HepG2 (cell line): ENCODE measurements around the gene TUBB4A. TPM values are rescaled to one million over a fixed set of nuclear protein-coding genes. Genes with fewer than 3 reads are reported as not detected.

Experiments
- ATAD3A ChIP-seq: sonication (generic); formaldehyde crosslinking; IDR thresholded peaks from 2 replicates; pipeline ENCODE4 v1.4.0; 2020; ENCODE audit warnings: missing genetic modification reagents
- BRCA1 ChIP-seq: sonication (generic); formaldehyde crosslinking; IDR thresholded peaks from 2 replicates; pipeline ENCODE4 v1.4.0; 2020; ENCODE audit warnings: missing genetic modification reagents
- CC2D1A ChIP-seq: sonication (generic); formaldehyde crosslinking; IDR thresholded peaks from 2 replicates; pipeline ENCODE4 v1.8.1; 2023; ENCODE audit warnings: mild to moderate bottlenecking, missing genetic modification reagents
- CEBPB ChIP-seq: IDR thresholded peaks from 2 replicates; pipeline ENCODE4 v1.6.1; 2011; ENCODE audit warnings: low read depth, low read length, improper control_type of control experiment, borderline replicate concordance
- DMTF1 ChIP-seq: sonication (generic); formaldehyde crosslinking; IDR thresholded peaks from 2 replicates; pipeline ENCODE4 v1.4.0; 2020; ENCODE audit warnings: mild to moderate bottlenecking, missing genetic modification reagents
- DRAP1 ChIP-seq: IDR thresholded peaks from 2 replicates; pipeline ENCODE4 v1.6.1; 2016; ENCODE audit warnings: missing genetic modification reagents, missing compliant biosample characterization
- ELF3 ChIP-seq: IDR thresholded peaks from 2 replicates; pipeline ENCODE4 v1.6.1; 2016; ENCODE audit warnings: missing genetic modification reagents, missing compliant biosample characterization
- FOXK2 ChIP-seq: fragments of 450-650 bp; IDR thresholded peaks from 2 replicates; pipeline ENCODE4 v1.6.1; 2016
- HMG20B ChIP-seq: conservative IDR thresholded peaks from 2 replicates; pipeline ENCODE4 v1.6.1; 2016; ENCODE audit warnings: missing genetic modification reagents, missing compliant biosample characterization
- IRF2 ChIP-seq: IDR thresholded peaks from 2 replicates; pipeline ENCODE4 v1.6.1; 2018; ENCODE audit warnings: missing genetic modification reagents, missing compliant biosample characterization
- NR0B2 ChIP-seq: sonication (generic); formaldehyde crosslinking; IDR thresholded peaks from 2 replicates; pipeline ENCODE4 v1.4.0; 2020; ENCODE audit warnings: mild to moderate bottlenecking, missing genetic modification reagents
- PCBP2 ChIP-seq: fragments of 200-400 bp; formaldehyde crosslinking; optimal IDR thresholded peaks from 2 replicates; pipeline ENCODE3; 2018; ENCODE audit warnings: low read length, low read depth; ENCODE audit not compliant: poor library complexity, severe bottlenecking
- PREB ChIP-seq: sonication (generic); formaldehyde crosslinking; IDR thresholded peaks from 2 replicates; pipeline ENCODE4 v1.4.0; 2020; ENCODE audit warnings: missing genetic modification reagents
- RXRB ChIP-seq: IDR thresholded peaks from 2 replicates; pipeline ENCODE4 v1.6.1; 2016; ENCODE audit warnings: borderline replicate concordance, missing genetic modification reagents, missing compliant biosample characterization
- SNRNP70 ChIP-seq: fragments of 200-400 bp; formaldehyde crosslinking; IDR thresholded peaks from 2 replicates; pipeline ENCODE4 v1.6.1; 2017; ENCODE audit warnings: mild to moderate bottlenecking, low read depth, low read length, moderate library complexity
- SP5 ChIP-seq: IDR thresholded peaks from 2 replicates; pipeline ENCODE4 v1.6.1; 2016; ENCODE audit warnings: low read depth, borderline replicate concordance
- SRSF9 ChIP-seq: fragments of 200-400 bp; formaldehyde crosslinking; IDR thresholded peaks from 2 replicates; pipeline ENCODE4 v1.6.1; 2018; ENCODE audit warnings: borderline replicate concordance, mild to moderate bottlenecking, low read depth, low read length; ENCODE audit not compliant: insufficient read depth, poor library complexity, severe bottlenecking
- ZFP36 ChIP-seq: fragments of 150-350 bp; IDR thresholded peaks from 2 replicates; pipeline ENCODE4 v1.6.1; 2018; ENCODE audit warnings: borderline replicate concordance, low read length, low read depth; ENCODE audit not compliant: partially characterized antibody
- ZFX ChIP-seq: sonication (generic); formaldehyde crosslinking; IDR thresholded peaks from 2 replicates; pipeline ENCODE4 v1.4.0; 2020; ENCODE audit warnings: mild to moderate bottlenecking, low read depth, missing genetic modification reagents, moderate library complexity
- ZNF121 ChIP-seq: sonication (generic); formaldehyde crosslinking; IDR thresholded peaks from 2 replicates; pipeline ENCODE4 v1.5.0; 2020; ENCODE audit warnings: mild to moderate bottlenecking, missing genetic modification reagents
- ZNF24 ChIP-seq: fragments of 450-650 bp; IDR thresholded peaks from 2 replicates; pipeline ENCODE4 v1.6.1; 2017; ENCODE audit warnings: antibody characterized with exemption, mild to moderate bottlenecking
- ZNF333 ChIP-seq: sonication (generic); formaldehyde crosslinking; IDR thresholded peaks from 2 replicates; pipeline ENCODE4 v1.4.0; 2020; ENCODE audit warnings: mild to moderate bottlenecking, missing genetic modification reagents, borderline replicate concordance
- ZNF513 ChIP-seq: sonication (generic); formaldehyde crosslinking; conservative IDR thresholded peaks from 2 replicates; pipeline ENCODE4 v1.5.0; 2020; ENCODE audit warnings: missing genetic modification reagents
- ZNF629 ChIP-seq: sonication (generic); formaldehyde crosslinking; conservative IDR thresholded peaks from 2 replicates; pipeline ENCODE4 v1.5.0; 2020; ENCODE audit warnings: missing genetic modification reagents
- ZSCAN20 ChIP-seq: sonication (generic); formaldehyde crosslinking; IDR thresholded peaks from 2 replicates; pipeline ENCODE4 v1.4.0; 2020; ENCODE audit warnings: missing genetic modification reagents, mild to moderate bottlenecking, borderline replicate concordance
- polyA plus RNA-seq, 8 experiments: library from polyadenylated mRNA; depleted of rRNA in 3 of 8; stranded (reverse) in 7 of 8; unstranded in 1 of 8; fragments of >200 nt; fragmentation: Illumina TruSeq in 4 of 8; extraction: Trizol in 4 of 8; gene quantifications; 2 replicates each; pipeline versions ENCODE4 v1.2.1 to v1.2.3, GENCODE V29; 2011 to 2016; ENCODE audit warnings: low read depth in 4 of 8, missing spikeins in 1 of 8, mixed read lengths in 1 of 8; ENCODE audit not compliant: insufficient read depth in 1 of 8
- total RNA-seq, 5 experiments: library from RNA; depleted of rRNA; stranded (reverse); fragments of >200 nt; fragmentation: Illumina TruSeq; extraction: Trizol; gene quantifications; 2 replicates each; pipeline ENCODE4 v1.2.3, GENCODE V29; 2016; ENCODE audit warnings: low read depth in 1 of 5

TUBB4A gene
- total and polyA plus RNA-seq, 2 of the 13 experiments (the other 11 are each of a cell fraction or from before 2014, with no cell fraction given): not detected

GRCh38 chr19:6464070-6464873 lies 37.8 kb downstream of the TUBB4A start, which contains the start of gene CRB3 (continued):
- no peak for TF ChIP-seq FOXK2
- TF ChIP-seq CEBPB: no peak
- no peak for TF ChIP-seq ZNF629 (CRISPR knock-in tag)
- TF ChIP-seq ELF3 (CRISPR knock-in tag): peak; percentile 57; the same call in 1 of the 2 replicates
- no peak for TF ChIP-seq PCBP2
- TF ChIP-seq RXRB (CRISPR knock-in tag): no peak; the same call in 1 of the 2 replicates
- peak; percentile 62 for TF ChIP-seq SP5
- no peak for TF ChIP-seq SRSF9
- TF ChIP-seq CC2D1A (CRISPR knock-in tag): no peak
- TF ChIP-seq DMTF1 (CRISPR knock-in tag): no peak
- TF ChIP-seq SNRNP70: no peak
- TF ChIP-seq BRCA1 (CRISPR knock-in tag): no peak
- TF ChIP-seq ZFP36: no peak
- no peak for TF ChIP-seq NR0B2
- TF ChIP-seq ZSCAN20 (CRISPR knock-in tag): no peak
- no peak for TF ChIP-seq ATAD3A (CRISPR knock-in tag)
- TF ChIP-seq ZFX (CRISPR knock-in tag): peak; percentile 89
- 0 out of 2 replicates have a peak, but pooled peaks have one; percentile 13 for TF ChIP-seq DRAP1 (CRISPR knock-in tag)
- TF ChIP-seq ZNF333: 0 out of 2 replicates have a peak, but pooled peaks have one; percentile 18
- no peak for TF ChIP-seq ZNF513 (CRISPR knock-in tag)
- no peak for TF ChIP-seq PREB (CRISPR knock-in tag)
- TF ChIP-seq HMG20B (CRISPR knock-in tag): no peak
- no peak for TF ChIP-seq ZNF121 (CRISPR knock-in tag)
- no peak for TF ChIP-seq ZNF24
- TF ChIP-seq IRF2: no peak
